GM23248 (cell line): Measurements from ENCODE around the gene REV3L. TPM values are rescaled to one million over a fixed set of nuclear protein-coding genes. Genes with fewer than 3 reads are reported as not detected.
"Not testable (repeated sequence)": the region's sequence is repeated elsewhere in the genome, so short reads cannot be mapped to it uniquely, and the experiment has no call there.

ENCODE experiments used
- DNase-seq: peaks from one replicate; pipeline ENCODE4 v3.0.0-alpha.2; 2015
- H2AFZ ChIP-seq: fragments of 200-600 bp; sonication (generic); 2 replicates; pipeline ENCODE4 v1.6.1; 2016; ENCODE audit warnings: antibody characterized with exemption
- H3F3A ChIP-seq: fragments of 200-600 bp; sonication (generic); 2 replicates; pipeline ENCODE4 v1.6.1; 2016; ENCODE audit warnings: mild to moderate bottlenecking, antibody characterized with exemption, mixed run types; ENCODE audit not compliant: insufficient read depth
- H3K27ac ChIP-seq: fragments of 200-600 bp; sonication (generic); 2 replicates; pipeline ENCODE4 v1.5.1; 2016; ENCODE audit warnings: mild to moderate bottlenecking
- H3K27me3 ChIP-seq: fragments of 200-600 bp; sonication (generic); replicated peaks from 2 replicates; pipeline ENCODE4 v1.6.1; 2016; ENCODE audit warnings: mild to moderate bottlenecking; ENCODE audit not compliant: insufficient read depth
- H3K36me3 ChIP-seq: fragments of 200-600 bp; sonication (generic); 2 replicates; pipeline ENCODE4 v1.6.1; 2016; ENCODE audit warnings: low read depth, mild to moderate bottlenecking
- H3K4me1 ChIP-seq: fragments of 200-600 bp; sonication (generic); 2 replicates; pipeline ENCODE4 v1.6.1; 2016; ENCODE audit warnings: mild to moderate bottlenecking; ENCODE audit not compliant: insufficient read depth
- H3K4me2 ChIP-seq: fragments of 200-600 bp; sonication (generic); one replicate; pipeline ENCODE4 v1.6.1; 2016; ENCODE audit warnings: mild to moderate bottlenecking; ENCODE audit not compliant: unreplicated experiment
- H3K4me3 ChIP-seq: fragments of 200-600 bp; sonication (generic); 2 replicates; pipeline ENCODE4 v1.5.1; 2016; ENCODE audit warnings: mild to moderate bottlenecking
- H3K79me2 ChIP-seq: fragments of 200-600 bp; sonication (generic); 2 replicates; pipeline ENCODE4 v1.6.1; 2016; ENCODE audit warnings: mild to moderate bottlenecking; ENCODE audit not compliant: insufficient read depth
- H3K9ac ChIP-seq: fragments of 200-600 bp; sonication (generic); 2 replicates; pipeline ENCODE4 v1.6.1; 2016; ENCODE audit warnings: mild to moderate bottlenecking
- H3K9me2 ChIP-seq: fragments of 200-600 bp; sonication (generic); 2 replicates; pipeline ENCODE4 v1.6.1; 2016; ENCODE audit warnings: mixed run types, mild to moderate bottlenecking, moderate library complexity; ENCODE audit not compliant: insufficient read depth
- H3K9me3 ChIP-seq: fragments of 200-600 bp; sonication (generic); one replicate; pipeline ENCODE4 v1.6.1; 2017; ENCODE audit warnings: low read depth
- H4K20me1 ChIP-seq: fragments of 200-600 bp; sonication (generic); 2 replicates; pipeline ENCODE4 v1.6.0; 2016; ENCODE audit not compliant: insufficient read depth
- EZH2 ChIP-seq: fragments of 200-600 bp; sonication (generic); IDR thresholded peaks from 2 replicates; pipeline ENCODE4 v1.6.1; 2018; ENCODE audit warnings: antibody characterized with exemption, mild to moderate bottlenecking; ENCODE audit not compliant: insufficient read depth, poor library complexity, severe bottlenecking
- EZH2phosphoT487 ChIP-seq: fragments of 200-600 bp; sonication (generic); IDR thresholded peaks from 2 replicates; pipeline ENCODE4 v1.6.1; 2018; ENCODE audit warnings: antibody characterized with exemption, moderate library complexity, mild to moderate bottlenecking, low read depth; ENCODE audit not compliant: insufficient read depth
- WGBS, 2 experiments: methylation state at CpG; one replicate each; pipeline ENCODE4 v1.1.6; 2015 to 2017; ENCODE audit warnings: low lambda C conversion rate in 2 of 2, low coverage in 1 of 2; ENCODE audit errors: missing lambda C conversion rate in 2 of 2; 5-methylcytosine and 5-hydroxymethylcytosine counted together
- in situ Hi-C: fragments of 300-500 bp; cut with MboI; formaldehyde crosslinking; loops from 2 replicates; pipeline ENCODE4 v1.15.0; 2020
- polyA plus RNA-seq: library from polyadenylated mRNA; unstranded; fragments of >200 nt; fragmentation: Nextera tagmentation; extraction: Ambion mirVana; gene quantifications from 2 replicates; pipeline ENCODE4 v1.2.1, GENCODE V29; 2016
- total RNA-seq: library from RNA; depleted of rRNA; stranded (reverse); fragments of >200 nt; shearing (Covaris generic); gene quantifications from 2 replicates; pipeline ENCODE4 v1.2.3, GENCODE V29; 2014

The REV3L gene
- total and polyA plus RNA-seq, 2 experiments from 2014 or later: 25.0 to 25.1 TPM

- H3K4me1 ChIP-seq: no peaks in the 10 kb centered on the region
- in situ Hi-C loops: no loop called here
- WGBS, 2 experiments: 97 to 99% methylated on average over 3 of the region's 3 CpGs
These were observed 153.0 kb downstream of the REV3L start for GRCh38 chr6:111329882-111330633.

GRCh38 chr6:111326563-111326962, 156.5 kb downstream of the REV3L start:
- peaks cover 73% of the 10 kb centered on the region for H3K36me3 ChIP-seq
- no peaks in the 10 kb centered on the region for H3K9me2 ChIP-seq
- TF ChIP-seq EZH2phosphoT487: no peak
- TF ChIP-seq EZH2: no peak
- no peak for DNase-seq
- 0 out of 2 replicates have a peak, but pooled peaks cover 3% of the 10 kb centered on the region for H3K79me2 ChIP-seq
- H4K20me1 ChIP-seq: no peaks in the 10 kb centered on the region
- H3K27ac ChIP-seq: no peak overlapping the region
- H3K9ac ChIP-seq: no peak overlapping the region
- no peak overlapping the region for H3K4me2 ChIP-seq
- H3K4me3 ChIP-seq: no peak overlapping the region
- no peaks in the 10 kb centered on the region for H3K27me3 ChIP-seq
- no peak overlapping the region for H2AFZ ChIP-seq
- in situ Hi-C loops: no loop called here
- H3K4me1 ChIP-seq: no peaks in the 10 kb centered on the region
- H3K9me3 ChIP-seq: no peaks in the 10 kb centered on the region
- peaks cover 6% of the 10 kb centered on the region; the same call in 1 of the 2 replicates for H3F3A ChIP-seq
- WGBS, 2 experiments: 97 to 100% methylated on average over 3 of the region's 3 CpGs

More at GRCh38 chr6:111329882-111330633, 153.0 kb downstream of the REV3L start:
- Histone ChIP-seq H3K79me2 (0 out of 2 replicates have a peak, but pooled peaks cover 3% of the 10 kb centered on the region), H3F3A (peaks cover 6% of the 10 kb centered on the region; the same call in 1 of the 2 replicates), H2AFZ (no peak overlapping the region), H3K27me3 (no peaks in the 10 kb centered on the region), H3K4me2 (no peak overlapping the region), H3K9me3 (no peaks in the 10 kb centered on the region), H3K9ac (no peak overlapping the region), H4K20me1 (no peaks in the 10 kb centered on the region), H3K4me3 (no peak overlapping the region), H3K36me3 (peaks cover 62% of the 10 kb centered on the region), H3K27ac (no peak overlapping the region), H3K9me2 (no peaks in the 10 kb centered on the region)
- TF ChIP-seq EZH2 (no peak), EZH2phosphoT487 (no peak)
- DNase-seq: no peak

GRCh38 chr6:111322145-111322544, 160.9 kb downstream of the REV3L start:
- DNase-seq: no peak
- no peaks in the 10 kb centered on the region for H3K4me1 ChIP-seq
- peaks cover 58% of the 10 kb centered on the region for H3K36me3 ChIP-seq
- no peaks in the 10 kb centered on the region for H3K9me3 ChIP-seq
- no peak overlapping the region for H3K27ac ChIP-seq
- H4K20me1 ChIP-seq: no peaks in the 10 kb centered on the region
- 0 out of 2 replicates have a peak, but pooled peaks cover 3% of the 10 kb centered on the region for H3K79me2 ChIP-seq
- no peak overlapping the region for H3K9ac ChIP-seq
- in situ Hi-C loops: no loop called here
- WGBS, 2 experiments: 95 to 98% methylated on average over 2 of the region's 2 CpGs
- no peaks in the 10 kb centered on the region for H3K27me3 ChIP-seq
- no peak overlapping the region for H2AFZ ChIP-seq
- no peak overlapping the region for H3K4me3 ChIP-seq
- TF ChIP-seq EZH2: no peak
- TF ChIP-seq EZH2phosphoT487: no peak
- H3K4me2 ChIP-seq: no peak overlapping the region
- no peaks in the 10 kb centered on the region for H3K9me2 ChIP-seq
- H3F3A ChIP-seq: no peaks in the 10 kb centered on the region

GRCh38 chr6:111307950-111308349, 175.1 kb downstream of the REV3L start:
- H3K27me3 ChIP-seq, H2AFZ ChIP-seq, H3F3A ChIP-seq, H3K79me2 ChIP-seq, H4K20me1 ChIP-seq, H3K9me3 ChIP-seq, DNase-seq, H3K9me2 ChIP-seq, H3K4me1 ChIP-seq, in situ Hi-C loops, H3K4me2 ChIP-seq, H3K4me3 ChIP-seq, H3K9ac ChIP-seq, H3K27ac ChIP-seq: not testable (repeated sequence)
- 98 to 100% methylated on average over 4 of the region's 4 CpGs for WGBS, 2 experiments
- peaks cover 67% of the 10 kb centered on the region for H3K36me3 ChIP-seq
